Breast epithelium (tissue), 4 donors: Measurements from ENCODE around the gene SIGLEC11. TPM values are rescaled to one million over a fixed set of nuclear protein-coding genes. Genes with fewer than 3 reads are reported as not detected.

Experiments
- DNase-seq, 2 donors: peaks; one replicate each; pipeline ENCODE4 v3.0.0-alpha.2; 2019; ENCODE audit warnings: low spot score in 2 of 2
- H3K27ac ChIP-seq, 2 donors: fragments of 200-600 bp; sonication (generic) in 1 of 2; one replicate each; pipeline ENCODE4 v1.5.1; 2016 to 2019; ENCODE audit warnings: mild to moderate bottlenecking in 1 of 2
- H3K27me3 ChIP-seq, 2 donors: fragments of 200-600 bp; sonication (generic) in 1 of 2; one replicate each; pipeline versions ENCODE4 v1.5.1 to v1.6.0; 2017 to 2019; ENCODE audit warnings: control low read depth in 1 of 2, mild to moderate bottlenecking in 1 of 2
- H3K36me3 ChIP-seq: fragments of 200-600 bp; one replicate; pipeline ENCODE4 v1.5.1; 2019
- H3K4me1 ChIP-seq, 2 donors: fragments of 200-600 bp; sonication (generic); one replicate each; pipeline ENCODE4 v1.5.1; 2016 to 2019; ENCODE audit warnings: control low read depth in 1 of 2
- H3K4me3 ChIP-seq, 3 donors: fragments of 200-600 bp; sonication (generic); 1 replicate in 2 of 3; 2 replicates in 1 of 3; pipeline ENCODE4 v1.5.1; 2016 to 2019; ENCODE audit warnings: mild to moderate bottlenecking in 3 of 3, moderate library complexity in 2 of 3
- H3K9me3 ChIP-seq, 2 donors: fragments of 200-600 bp; sonication (generic) in 1 of 2; one replicate each; pipeline ENCODE4 v1.5.1; 2016 to 2019; ENCODE audit warnings: control low read depth in 1 of 2
- POLR2A ChIP-seq: fragments of 450-650 bp; IDR thresholded peaks from one replicate; pipeline ENCODE4 v1.6.1; 2016; ENCODE audit warnings: antibody characterized with exemption, mild to moderate bottlenecking, moderate library complexity
- POLR2AphosphoS5 ChIP-seq, 3 donors: sonication (generic); formaldehyde crosslinking; IDR thresholded peaks; one replicate each; pipeline ENCODE4 v1.6.1; 2017; ENCODE audit warnings: antibody characterized with exemption in 3 of 3
- intact Hi-C: fragments of 100-400 bp; cut with DNase I; formaldehyde crosslinking; loops from one replicate; pipeline ENCODE4 v1.15.1; 2023; ENCODE audit warnings: low total_unique reads
- total RNA-seq, 3 donors: library from RNA; depleted of rRNA; stranded (reverse); fragments of >200 nt; gene quantifications; one replicate each; pipeline ENCODE4 v1.1.0, GENCODE V29; 2016
- TF ChIP-seq, protein P1 (sequence below), 3 donors: fragments of 450-650 bp; IDR thresholded peaks; one replicate each; pipeline ENCODE4 v1.5.1; 2016 to 2017; ENCODE audit warnings: antibody characterized with exemption in 3 of 3, mild to moderate bottlenecking in 3 of 3, moderate library complexity in 3 of 3

The SIGLEC11 gene
- total RNA-seq, 3 donors from 2014 or later = 0.59 to 2.2 (median 0.66) TPM

DNA sequence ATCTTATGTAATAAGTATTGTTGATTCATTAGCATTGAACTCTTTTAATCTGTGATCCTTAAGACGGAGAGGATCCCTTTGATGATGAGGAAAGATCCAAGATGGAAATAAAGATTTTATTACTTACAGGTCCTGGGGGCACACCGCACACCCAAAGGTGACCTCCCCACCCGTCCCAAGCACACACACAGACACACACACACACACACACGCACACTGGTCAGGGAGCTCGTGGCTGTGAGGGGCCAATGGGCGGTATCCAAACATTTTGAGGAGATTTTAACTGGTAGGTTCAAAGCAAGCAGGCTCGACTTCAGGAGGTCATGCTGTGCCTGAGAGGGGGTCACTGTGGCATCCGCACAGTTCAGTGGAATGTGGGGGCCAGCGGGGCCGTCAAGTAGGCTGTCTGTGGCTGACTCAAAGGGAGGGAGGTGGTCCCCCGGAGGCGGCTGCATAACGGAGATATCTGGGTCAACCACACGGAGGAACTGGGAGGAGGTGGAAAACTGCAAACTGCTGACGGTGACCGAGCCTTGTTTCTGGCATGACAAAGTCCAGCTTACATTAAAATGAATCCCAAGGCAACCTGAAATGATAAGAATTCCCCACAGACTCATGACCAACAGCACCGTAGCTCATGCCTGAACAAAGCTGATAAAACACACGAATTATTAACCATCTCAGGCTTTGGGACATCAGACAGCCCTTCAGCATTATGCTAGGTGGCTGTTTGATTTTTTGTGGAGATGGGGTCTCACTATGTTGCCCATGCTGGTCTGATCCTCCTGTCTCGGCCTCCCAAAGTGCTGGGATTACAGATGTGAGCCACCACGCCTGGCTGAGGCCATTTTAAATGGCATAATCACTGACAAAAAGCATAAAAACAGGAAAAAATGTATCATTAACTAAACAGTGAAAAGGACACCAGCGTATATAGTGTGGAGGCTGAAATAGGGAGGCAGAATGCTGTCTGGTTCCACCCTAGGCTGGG lies 20.9 kb upstream of the SIGLEC11 start:
- H3K27ac ChIP-seq = no peak overlapping the region

DNA sequence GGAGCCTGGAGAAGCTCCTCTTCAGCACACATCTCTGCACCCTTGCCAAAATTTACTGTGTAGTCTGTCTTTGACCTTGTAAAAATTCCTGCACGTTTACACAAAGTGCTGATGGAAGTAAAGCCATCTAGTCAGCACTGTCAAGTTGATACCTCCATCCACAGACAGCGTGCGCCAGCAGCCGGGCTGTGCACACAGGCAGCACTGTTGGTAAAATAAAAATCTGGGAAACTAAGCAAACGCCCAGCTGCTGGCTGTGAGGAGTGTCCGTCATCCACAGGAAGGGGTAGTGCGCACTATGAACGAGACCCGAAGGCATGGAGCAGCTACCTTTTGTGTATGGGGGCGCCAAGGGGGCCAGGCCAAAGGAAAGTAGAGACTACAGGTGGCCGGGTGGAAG lies 17.4 kb upstream of the SIGLEC11 start:
- Histone ChIP-seq H3K36me3 (no peaks in the 10 kb centered on the region), H3K27ac (no peak overlapping the region), H3K4me3 (no peak overlapping the region), H3K4me1 (no peaks in the 10 kb centered on the region), H3K27me3 (no peaks in the 10 kb centered on the region), H3K9me3 (no peaks in the 10 kb centered on the region)
- intact Hi-C loops = no loop called here
- DNase-seq = no peak
- TF ChIP-seq POLR2A = no peak
- TF ChIP-seq POLR2AphosphoS5 (IDR thresholded peaks at IDR 0.05) = no peak
- TF ChIP-seq, protein P1, sequence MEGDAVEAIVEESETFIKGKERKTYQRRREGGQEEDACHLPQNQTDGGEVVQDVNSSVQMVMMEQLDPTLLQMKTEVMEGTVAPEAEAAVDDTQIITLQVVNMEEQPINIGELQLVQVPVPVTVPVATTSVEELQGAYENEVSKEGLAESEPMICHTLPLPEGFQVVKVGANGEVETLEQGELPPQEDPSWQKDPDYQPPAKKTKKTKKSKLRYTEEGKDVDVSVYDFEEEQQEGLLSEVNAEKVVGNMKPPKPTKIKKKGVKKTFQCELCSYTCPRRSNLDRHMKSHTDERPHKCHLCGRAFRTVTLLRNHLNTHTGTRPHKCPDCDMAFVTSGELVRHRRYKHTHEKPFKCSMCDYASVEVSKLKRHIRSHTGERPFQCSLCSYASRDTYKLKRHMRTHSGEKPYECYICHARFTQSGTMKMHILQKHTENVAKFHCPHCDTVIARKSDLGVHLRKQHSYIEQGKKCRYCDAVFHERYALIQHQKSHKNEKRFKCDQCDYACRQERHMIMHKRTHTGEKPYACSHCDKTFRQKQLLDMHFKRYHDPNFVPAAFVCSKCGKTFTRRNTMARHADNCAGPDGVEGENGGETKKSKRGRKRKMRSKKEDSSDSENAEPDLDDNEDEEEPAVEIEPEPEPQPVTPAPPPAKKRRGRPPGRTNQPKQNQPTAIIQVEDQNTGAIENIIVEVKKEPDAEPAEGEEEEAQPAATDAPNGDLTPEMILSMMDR (IDR thresholded peaks at IDR 0.05) = no peak

More for the DNA sequence above, 20.9 kb upstream of the SIGLEC11 start:
- Histone ChIP-seq H3K4me1 (no peaks in the 10 kb centered on the region), H3K27me3 (no peaks in the 10 kb centered on the region), H3K4me3 (no peak overlapping the region), H3K36me3 (no peaks in the 10 kb centered on the region), H3K9me3 (no peaks in the 10 kb centered on the region)
- intact Hi-C loops = no loop called here
- TF ChIP-seq POLR2A (no peak), POLR2AphosphoS5 (IDR thresholded peaks at IDR 0.05) (no peak)
- TF ChIP-seq, protein P1 (IDR thresholded peaks at IDR 0.05) = no peak
- DNase-seq = no peak

DNA sequence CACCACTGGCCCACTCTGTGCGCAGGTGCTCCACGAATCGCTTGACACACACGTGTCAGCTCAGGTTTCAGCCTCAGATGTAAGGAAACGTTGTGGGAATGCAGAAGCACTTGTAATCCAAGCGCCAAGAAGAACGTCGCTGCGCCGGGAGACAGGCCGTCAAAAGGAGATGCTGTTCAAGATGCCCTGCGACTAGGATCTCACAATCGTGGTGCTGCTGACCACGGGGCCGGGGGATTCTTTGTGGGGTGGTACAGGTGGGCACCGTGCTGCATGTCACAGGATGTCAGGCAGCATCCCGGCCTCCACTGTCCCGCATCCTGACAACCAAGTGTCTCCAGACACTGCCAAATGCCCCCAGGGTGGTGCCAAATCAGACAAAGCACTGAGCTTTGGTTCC lies 16.9 kb upstream of the SIGLEC11 start:
- no peak for DNase-seq
- TF ChIP-seq, protein P1 (IDR thresholded peaks at IDR 0.05) = no peak
- TF ChIP-seq POLR2AphosphoS5 (IDR thresholded peaks at IDR 0.05) (no peak), POLR2A (no peak)
- H3K4me3 ChIP-seq = no peak overlapping the region
- H3K4me1 ChIP-seq = no peaks in the 10 kb centered on the region
- no peak overlapping the region for H3K27ac ChIP-seq
- no peaks in the 10 kb centered on the region for H3K9me3 ChIP-seq
- H3K36me3 ChIP-seq = no peaks in the 10 kb centered on the region
- intact Hi-C loops = no loop called here
- no peaks in the 10 kb centered on the region for H3K27me3 ChIP-seq

DNA sequence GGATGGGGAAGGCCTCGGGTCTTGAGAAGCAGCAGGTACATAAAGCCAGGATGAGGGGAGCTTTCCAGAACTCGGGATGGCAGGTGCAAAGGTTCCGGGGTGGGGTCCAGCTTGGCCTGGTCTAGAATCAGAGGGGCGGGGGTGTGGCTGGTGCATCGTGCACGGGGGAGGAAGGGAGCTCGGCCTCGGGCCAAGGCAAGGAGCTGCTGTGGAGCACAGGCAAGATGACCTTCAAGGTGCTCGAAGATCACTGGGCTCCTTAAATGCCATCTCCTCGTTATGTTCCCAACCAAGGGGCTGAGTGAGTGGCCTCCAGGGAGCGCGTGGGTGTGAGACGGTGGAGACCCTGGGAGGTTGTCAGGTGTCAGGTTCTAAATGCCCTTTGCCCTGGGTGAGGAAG lies 16.1 kb upstream of the SIGLEC11 start:
- TF ChIP-seq POLR2A (no peak), POLR2AphosphoS5 (IDR thresholded peaks at IDR 0.05) (no peak)
- TF ChIP-seq, protein P1 (IDR thresholded peaks at IDR 0.05) = no peak
- DNase-seq = no peak
- H3K27me3 ChIP-seq = no peaks in the 10 kb centered on the region
- H3K9me3 ChIP-seq = no peaks in the 10 kb centered on the region
- H3K4me1 ChIP-seq = no peaks in the 10 kb centered on the region
- H3K4me3 ChIP-seq = no peak overlapping the region
- intact Hi-C loops = no loop called here
- no peak overlapping the region for H3K27ac ChIP-seq
- H3K36me3 ChIP-seq = no peaks in the 10 kb centered on the region

DNA sequence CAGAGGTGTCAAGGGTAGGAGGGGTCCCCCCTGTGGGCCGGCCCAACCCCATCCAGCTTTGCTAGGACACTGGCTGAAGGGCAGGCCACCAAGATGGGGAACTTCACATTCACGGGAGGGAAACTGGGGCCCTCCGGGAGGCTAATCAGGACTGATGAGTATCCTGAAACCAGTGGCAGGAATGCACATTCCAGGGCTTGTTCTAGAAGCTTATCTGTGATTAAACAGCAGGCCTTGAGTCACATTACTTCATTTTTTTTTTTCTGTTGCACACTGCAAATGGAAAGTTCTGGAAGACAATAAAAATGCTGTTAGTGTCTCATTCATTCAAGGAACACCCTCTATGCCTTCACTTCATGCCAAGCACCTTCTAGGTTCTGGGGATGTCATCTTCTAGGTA lies 15.5 kb upstream of the SIGLEC11 start:
- Histone ChIP-seq H3K36me3 (no peaks in the 10 kb centered on the region), H3K4me1 (no peaks in the 10 kb centered on the region), H3K4me3 (no peak overlapping the region), H3K27ac (no peak overlapping the region), H3K27me3 (no peaks in the 10 kb centered on the region), H3K9me3 (no peaks in the 10 kb centered on the region)
- no peak for DNase-seq
- TF ChIP-seq POLR2A (no peak), POLR2AphosphoS5 (IDR thresholded peaks at IDR 0.05) (no peak)
- TF ChIP-seq, protein P1 (IDR thresholded peaks at IDR 0.05) = no peak
- intact Hi-C loops = no loop called here
